ENCODE measurements around the gene AXL. TPM values are rescaled to one million over a fixed set of nuclear protein-coding genes. Genes with fewer than 3 reads are reported as not detected.

The AXL gene
- polyA plus RNA-seq, 1 experiment: 260 TPM

GRCh38 chr19:41269055-41269454 is 50.0 kb downstream of the AXL start:
- no peak for DNase-seq (ENCODE audit: low read depth)
- peaks cover 38% of the 10 kb centered on the region for H3K36me3 ChIP-seq (ENCODE audit: control insufficient read depth, insufficient read depth, low read length)
- H3K4me3 ChIP-seq (ENCODE audit: low read depth, low read length): no peak overlapping the region
- no peaks in the 10 kb centered on the region for H3K27me3 ChIP-seq (ENCODE audit: control insufficient read depth, insufficient read depth, low read length)
- TF ChIP-seq CTCF (IDR thresholded peaks at IDR 0.05; ENCODE audit: insufficient read depth, low read depth, low read length): no peak
- ChIA-PET CTCF (interaction anchor here (1.0 to 1.1 kb wide), 2 partner anchors 39 to 53 kb away, joined by 3 to 4 read pairs; no protein-coding TSS in a partner anchor), POLR2A (no interaction called here)

- CTCF ChIA-PET: interaction anchor here (1.0 to 1.1 kb wide), 2 partner anchors 39 to 52 kb away, joined by 3 to 4 read pairs; no protein-coding TSS in a partner anchor
- POLR2A ChIA-PET: no interaction called here
- peaks cover 42% of the 10 kb centered on the region for H3K36me3 ChIP-seq (ENCODE audit: control insufficient read depth, insufficient read depth, low read length)
Measured at GRCh38 chr19:41269571-41269970, 50.5 kb downstream of the AXL start.

GRCh38 chr19:41273076-41273475 is 54.1 kb downstream of the AXL start:
- ChIA-PET POLR2A (no interaction called here), CTCF (interaction anchor here (1.0 kb wide), 2 partner anchors 18 to 25 kb away, joined by 3 read pairs; no protein-coding TSS in a partner anchor)
- peaks cover 55% of the 10 kb centered on the region for H3K36me3 ChIP-seq (ENCODE audit: control insufficient read depth, insufficient read depth, low read length)
- H3K27me3 ChIP-seq (ENCODE audit: control insufficient read depth, insufficient read depth, low read length): no peaks in the 10 kb centered on the region
- H3K4me3 ChIP-seq (ENCODE audit: low read depth, low read length): no peak overlapping the region
- no peak for TF ChIP-seq CTCF (IDR thresholded peaks at IDR 0.05; ENCODE audit: insufficient read depth, low read depth, low read length)
- DNase-seq (ENCODE audit: low read depth): no peak

More at GRCh38 chr19:41269571-41269970, 50.5 kb downstream of the AXL start:
- no peak for TF ChIP-seq CTCF (IDR thresholded peaks at IDR 0.05; ENCODE audit: insufficient read depth, low read depth, low read length)
- no peak for DNase-seq (ENCODE audit: low read depth)
- no peak overlapping the region for H3K4me3 ChIP-seq (ENCODE audit: low read depth, low read length)
- no peaks in the 10 kb centered on the region for H3K27me3 ChIP-seq (ENCODE audit: control insufficient read depth, insufficient read depth, low read length)

- Histone ChIP-seq H3K4me3 (ENCODE audit: low read depth, low read length) (no peak overlapping the region), H3K27me3 (ENCODE audit: control insufficient read depth, insufficient read depth, low read length) (no peaks in the 10 kb centered on the region), H3K36me3 (ENCODE audit: control insufficient read depth, insufficient read depth, low read length) (peaks cover 55% of the 10 kb centered on the region)
- TF ChIP-seq CTCF (IDR thresholded peaks at IDR 0.05; ENCODE audit: insufficient read depth, low read depth, low read length): no peak
- POLR2A ChIA-PET: no interaction called here
- no peak for DNase-seq (ENCODE audit: low read depth)
- CTCF ChIA-PET: interaction anchor here (1.2 kb wide), 1 partner anchor 11 kb away, joined by 4 read pairs; the partner anchor contains the start of gene HNRNPUL1
Measured at GRCh38 chr19:41274802-41275201, 55.8 kb downstream of the AXL start.

GRCh38 chr19:41276231-41276630 is 57.2 kb downstream of the AXL start:
- no peaks in the 10 kb centered on the region for H3K27me3 ChIP-seq (ENCODE audit: control insufficient read depth, insufficient read depth, low read length)
- no peak for DNase-seq (ENCODE audit: low read depth)
- peaks cover 57% of the 10 kb centered on the region for H3K36me3 ChIP-seq (ENCODE audit: control insufficient read depth, insufficient read depth, low read length)
- CTCF ChIA-PET: interaction anchor here (1.0 kb wide), 1 partner anchor 17 kb away, joined by 3 read pairs; no protein-coding TSS in a partner anchor
- POLR2A ChIA-PET: no interaction called here
- no peak overlapping the region for H3K4me3 ChIP-seq (ENCODE audit: low read depth, low read length)
- no peak for TF ChIP-seq CTCF (IDR thresholded peaks at IDR 0.05; ENCODE audit: insufficient read depth, low read depth, low read length)
